Omental fat pad (tissue), 4 donors: ENCODE data around the gene SDCBP2. TPM values are rescaled to one million over a fixed set of nuclear protein-coding genes. Genes with fewer than 3 reads are reported as not detected.

Experiments used
- ATAC-seq: fragments of 150-250 bp; one replicate; pipeline ENCODE4 v1.9.1; 2016; ENCODE audit warnings: mild to moderate bottlenecking, moderate library complexity; ENCODE audit not compliant: low FRiP score
- DNase-seq: peaks from one replicate; pipeline ENCODE4 v3.0.0-alpha.2; 2019; ENCODE audit warnings: low spot score
- CTCF ChIP-seq, 3 donors: fragments of 450-650 bp; IDR thresholded peaks; one replicate each; pipeline ENCODE4 v1.5.1; 2016 to 2017; ENCODE audit warnings: antibody characterized with exemption in 3 of 3, mild to moderate bottlenecking in 3 of 3, moderate library complexity in 2 of 3
- total RNA-seq, 4 donors: library from RNA; depleted of rRNA; stranded (reverse); fragments of >200 nt; gene quantifications; one replicate each; pipeline ENCODE4 v1.1.0, GENCODE V29; 2016

The SDCBP2 gene
- total RNA-seq, 4 donors from 2014 or later, result 7.7 to 18.0 (median 9.8) TPM

GRCh38 chr20:1362484-1362883, 33.5 kb upstream of the SDCBP2 start:
- no peak for TF ChIP-seq CTCF (IDR thresholded peaks at IDR 0.05)
- DNase-seq (no peak), ATAC-seq (no peak)

DNA sequence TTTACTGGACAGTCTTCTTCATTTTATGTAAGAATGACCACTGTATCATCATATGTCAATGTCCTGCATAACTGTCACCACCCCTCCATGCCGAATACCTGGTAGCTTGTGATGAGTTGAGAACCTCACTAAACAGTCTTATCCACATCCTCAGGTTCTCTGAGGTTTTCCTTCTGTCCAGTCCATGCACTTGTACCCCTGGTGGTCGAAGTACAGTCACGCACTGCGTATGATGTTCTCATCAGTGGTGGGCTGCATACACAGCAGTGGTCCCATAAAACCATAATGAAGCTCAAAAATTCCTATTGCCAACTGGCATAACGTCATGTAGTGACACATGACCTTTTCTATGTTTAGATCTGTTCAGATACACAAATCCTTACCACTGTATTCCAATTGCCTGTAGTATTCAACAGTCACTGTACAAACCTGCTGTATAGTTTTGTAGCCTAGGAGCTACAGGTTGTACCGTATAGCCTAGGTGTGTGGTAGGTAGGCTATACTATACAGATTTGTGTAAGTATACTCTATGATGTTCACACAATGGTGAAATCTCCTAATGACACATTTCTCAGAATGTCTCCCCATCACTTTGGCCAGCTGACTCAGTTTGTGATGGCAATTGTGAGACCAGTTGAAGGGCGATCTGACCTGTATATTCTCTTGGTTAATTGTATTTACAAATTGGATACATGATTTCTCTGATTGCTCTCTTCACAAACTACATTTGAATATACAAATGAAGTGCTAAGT, 31.3 kb upstream of the SDCBP2 start:
- DNase-seq, result no peak
- TF ChIP-seq CTCF (IDR thresholded peaks at IDR 0.05), result no peak
- peak; percentile 37 for ATAC-seq

DNA sequence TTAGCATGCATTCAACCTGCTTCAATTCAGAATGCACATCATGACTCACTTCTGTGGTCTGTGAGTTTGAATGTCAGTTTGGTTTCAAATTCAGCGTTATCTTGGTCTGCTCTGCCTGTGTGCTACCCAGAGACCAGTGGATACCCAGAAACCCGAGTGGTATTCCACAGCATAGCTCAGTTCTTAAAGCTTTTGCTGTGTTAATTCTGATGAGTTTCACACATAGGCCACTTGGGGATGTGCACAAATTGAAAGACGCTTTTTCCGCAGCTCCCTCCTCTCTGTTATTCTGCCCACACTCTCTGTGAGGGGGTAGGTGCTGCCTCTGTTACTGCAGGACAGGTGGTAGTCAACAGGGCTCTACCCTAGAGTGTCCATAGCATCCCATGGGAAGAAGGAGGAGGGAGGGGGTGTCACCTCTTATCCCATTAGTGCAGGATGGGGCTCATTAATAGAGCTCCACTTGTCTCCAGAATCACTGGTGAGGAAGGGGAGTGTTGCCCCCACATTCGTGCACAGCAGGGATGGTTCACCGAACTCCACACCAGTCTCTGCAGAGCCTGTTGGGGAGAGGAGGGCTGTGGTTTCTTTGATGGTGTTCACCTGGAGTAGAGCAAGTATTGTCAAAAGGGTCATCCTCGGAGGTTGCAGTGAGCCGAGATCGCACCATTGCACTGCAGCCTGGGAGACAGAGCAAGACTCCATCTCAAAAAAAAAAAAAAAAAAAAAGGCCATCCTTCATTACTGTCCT, 29.2 kb upstream of the SDCBP2 start:
- DNase-seq (no peak), ATAC-seq (no peak)
- no peak for TF ChIP-seq CTCF (IDR thresholded peaks at IDR 0.05)

DNA sequence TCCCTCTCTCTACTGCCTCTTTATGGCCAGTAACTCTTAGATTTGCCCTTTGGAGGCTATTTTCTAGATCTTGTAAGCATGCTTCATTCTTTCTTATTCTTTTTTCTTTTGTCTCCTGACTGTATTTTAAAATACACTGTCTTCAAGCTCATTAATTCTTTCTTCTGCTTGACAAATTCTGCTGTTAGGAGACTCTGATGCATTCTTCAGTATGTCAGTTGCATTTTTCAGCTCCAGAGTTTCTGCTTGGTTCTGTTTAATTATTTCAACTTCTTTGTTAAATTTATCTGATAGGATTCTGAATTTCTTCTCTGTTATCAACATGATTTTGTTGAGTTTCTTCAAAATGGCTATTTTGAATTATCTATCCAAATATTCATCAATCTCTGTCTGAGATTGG, 25.0 kb upstream of the SDCBP2 start:
- TF ChIP-seq CTCF (IDR thresholded peaks at IDR 0.05), result no peak
- ATAC-seq (no peak), DNase-seq (no peak)

- no peak for ATAC-seq
- no peak for DNase-seq
- no peak for TF ChIP-seq CTCF (IDR thresholded peaks at IDR 0.05)
Measured at GRCh38 chr20:1346315-1346969, 17.5 kb upstream of the SDCBP2 start.

DNA sequence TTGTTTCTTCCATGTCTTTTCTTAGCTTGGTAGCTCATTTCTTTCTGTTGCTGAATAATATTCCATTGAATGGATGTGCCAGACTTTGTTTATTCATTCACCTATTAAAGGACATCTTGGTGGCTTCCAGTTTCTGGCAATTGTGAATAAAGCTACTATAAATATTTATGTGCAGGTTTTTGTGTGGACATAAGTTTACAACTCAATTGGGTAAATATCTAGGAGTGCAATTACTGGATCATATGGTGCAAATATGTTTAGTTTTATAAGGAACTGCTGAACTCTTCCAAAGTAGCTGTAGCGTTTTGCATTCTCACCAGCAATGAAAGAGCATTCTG, 16.8 kb upstream of the SDCBP2 start:
- no peak for ATAC-seq

More for the DNA sequence above, 16.8 kb upstream of the SDCBP2 start:
- no peak for DNase-seq
- no peak for TF ChIP-seq CTCF (IDR thresholded peaks at IDR 0.05)
